Loucy (cell line): ENCODE measurements around the gene TNFAIP8.
"Not testable (repeated sequence)": the region's sequence is repeated elsewhere in the genome, so short reads cannot be mapped to it uniquely, and the experiment has no call there.

ENCODE experiments used
- H2AFZ ChIP-seq: fragments of 200-600 bp; sonication (generic); 2 replicates; pipeline ENCODE4 v1.6.0; 2016; ENCODE audit warnings: antibody characterized with exemption, mild to moderate bottlenecking, low read length, moderate library complexity
- H3F3A ChIP-seq: fragments of 200-600 bp; 2 replicates; pipeline ENCODE4 v1.6.0; 2016; ENCODE audit warnings: antibody characterized with exemption, low read depth, mild to moderate bottlenecking
- H3K27me3 ChIP-seq: fragments of 200-600 bp; sonication (generic); 2 replicates; pipeline ENCODE4 v1.6.1; 2014; ENCODE audit warnings: low read length, mild to moderate bottlenecking; ENCODE audit not compliant: insufficient read depth, poor library complexity, severe bottlenecking
- H3K36me3 ChIP-seq: fragments of 200-600 bp; sonication (generic); 2 replicates; pipeline ENCODE4 v1.6.1; 2016; ENCODE audit warnings: low read length; ENCODE audit not compliant: insufficient read depth
- H3K4me1 ChIP-seq: fragments of 200-600 bp; sonication (generic); 2 replicates; pipeline ENCODE4 v1.5.1; 2014; ENCODE audit warnings: low read length, mild to moderate bottlenecking; ENCODE audit not compliant: insufficient read depth, poor library complexity, severe bottlenecking
- H3K4me2 ChIP-seq: fragments of 200-600 bp; sonication (generic); 2 replicates; pipeline ENCODE4 v1.6.0; 2014; ENCODE audit warnings: antibody characterized with exemption, low read length, low read depth, mild to moderate bottlenecking; ENCODE audit not compliant: poor library complexity, severe bottlenecking
- H3K4me3 ChIP-seq: fragments of 200-600 bp; sonication (generic); 2 replicates; pipeline ENCODE4 v1.5.1; 2014; ENCODE audit warnings: low read length, mild to moderate bottlenecking, mixed read lengths; ENCODE audit not compliant: poor library complexity, severe bottlenecking
- H3K79me2 ChIP-seq: fragments of 200-600 bp; sonication (generic); 2 replicates; pipeline ENCODE4 v1.6.1; 2014; ENCODE audit warnings: low read length; ENCODE audit not compliant: insufficient read depth
- H3K9ac ChIP-seq: fragments of 200-600 bp; sonication (generic); 2 replicates; pipeline ENCODE4 v1.6.0; 2014; ENCODE audit warnings: mild to moderate bottlenecking, low read depth, low read length, moderate library complexity; ENCODE audit not compliant: poor library complexity, severe bottlenecking
- H3K9me2 ChIP-seq: fragments of 200-600 bp; sonication (generic); replicated peaks from 2 replicates; pipeline ENCODE4 v1.6.1; 2016; ENCODE audit warnings: low read depth, low read length, mixed read lengths
- H3K9me3 ChIP-seq: fragments of 200-600 bp; sonication (generic); 2 replicates; pipeline ENCODE4 v1.6.1; 2014; ENCODE audit warnings: mild to moderate bottlenecking, antibody characterized with exemption, low read length, low read depth; ENCODE audit not compliant: insufficient read depth
- H4K20me1 ChIP-seq: fragments of 200-600 bp; sonication (generic); 2 replicates; pipeline ENCODE4 v1.6.0; 2014; ENCODE audit warnings: antibody characterized with exemption, low read length, mild to moderate bottlenecking; ENCODE audit not compliant: insufficient read depth, poor library complexity, severe bottlenecking
- CTCF ChIP-seq: fragments of 200-600 bp; sonication (generic); conservative IDR thresholded peaks from 2 replicates; pipeline ENCODE4 v1.5.1; 2014; ENCODE audit warnings: mild to moderate bottlenecking, antibody characterized with exemption, low read length
- EZH2phosphoT487 ChIP-seq: fragments of 200-600 bp; IDR thresholded peaks from 2 replicates; pipeline ENCODE4 v1.6.1; 2018; ENCODE audit warnings: antibody characterized with exemption, mild to moderate bottlenecking, moderate library complexity, borderline replicate concordance

TNFAIP8 gene

DNA sequence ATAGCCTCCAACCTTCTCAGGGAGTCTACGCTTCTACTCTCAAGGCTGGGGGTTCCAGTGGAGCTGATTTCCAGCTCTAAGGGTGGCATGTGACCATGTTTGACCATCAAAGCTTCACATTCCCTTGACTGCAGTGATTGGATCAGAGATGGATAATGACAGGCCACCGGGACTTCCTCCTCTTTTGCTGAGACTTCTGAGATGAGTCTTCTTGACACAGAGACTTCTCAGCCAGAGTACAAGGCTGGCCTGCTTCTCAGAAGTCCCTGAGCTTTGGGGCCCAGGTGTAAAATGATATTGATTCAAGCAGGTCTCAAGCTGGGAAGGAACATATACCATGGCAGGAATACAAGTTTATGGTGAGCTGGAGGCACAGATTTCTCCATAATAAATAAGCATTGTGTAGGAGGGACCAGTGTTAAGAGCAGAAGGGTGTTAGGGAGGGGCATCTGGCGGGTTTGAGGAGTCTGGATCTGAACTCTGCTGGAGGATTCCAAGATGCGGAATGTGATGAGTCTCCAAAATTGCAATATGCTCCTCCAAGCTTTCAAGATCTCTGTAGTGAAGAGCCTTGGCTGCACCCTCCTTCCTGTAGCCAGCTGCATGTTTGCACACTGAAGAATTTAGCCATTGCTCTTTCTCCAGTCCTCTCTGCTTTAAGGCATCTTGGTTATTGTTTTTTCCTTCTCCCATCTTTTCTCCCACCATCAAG is 54.8 kb downstream of the TNFAIP8 start:
- H3K9me2 ChIP-seq, result no peaks in the 10 kb centered on the region
- H3K27me3 ChIP-seq, result no peaks in the 10 kb centered on the region
- H3K4me1 ChIP-seq, result peaks cover 4% of the 10 kb centered on the region
- H3K4me3 ChIP-seq, result no peak overlapping the region
- H3K36me3 ChIP-seq, result no peaks in the 10 kb centered on the region
- no peaks in the 10 kb centered on the region for H4K20me1 ChIP-seq
- no peaks in the 10 kb centered on the region for H3K79me2 ChIP-seq
- no peak for TF ChIP-seq EZH2phosphoT487
- no peak for TF ChIP-seq CTCF
- no peak overlapping the region for H3K9ac ChIP-seq
- H2AFZ ChIP-seq, result no peak overlapping the region
- no peaks in the 10 kb centered on the region for H3K9me3 ChIP-seq
- H3F3A ChIP-seq, result no peaks in the 10 kb centered on the region
- no peak overlapping the region for H3K4me2 ChIP-seq

GRCh38 chr5:119411361-119412278 is 55.8 kb downstream of the TNFAIP8 start:
- Histone ChIP-seq H3K9me3 (no peaks in the 10 kb centered on the region), H4K20me1 (no peaks in the 10 kb centered on the region), H3K9me2 (no peaks in the 10 kb centered on the region), H3F3A (no peaks in the 10 kb centered on the region), H3K4me3 (peak overlapping the region; percentile 67), H3K4me1 (peaks cover 4% of the 10 kb centered on the region), H3K36me3 (no peaks in the 10 kb centered on the region), H3K9ac (peak overlapping the region; percentile 70), H3K27me3 (no peaks in the 10 kb centered on the region), H3K79me2 (no peaks in the 10 kb centered on the region), H3K4me2 (peak overlapping the region; percentile 78), H2AFZ (peak overlapping the region; percentile 95)
- TF ChIP-seq EZH2phosphoT487 (no peak), CTCF (peak; percentile 71)

DNA sequence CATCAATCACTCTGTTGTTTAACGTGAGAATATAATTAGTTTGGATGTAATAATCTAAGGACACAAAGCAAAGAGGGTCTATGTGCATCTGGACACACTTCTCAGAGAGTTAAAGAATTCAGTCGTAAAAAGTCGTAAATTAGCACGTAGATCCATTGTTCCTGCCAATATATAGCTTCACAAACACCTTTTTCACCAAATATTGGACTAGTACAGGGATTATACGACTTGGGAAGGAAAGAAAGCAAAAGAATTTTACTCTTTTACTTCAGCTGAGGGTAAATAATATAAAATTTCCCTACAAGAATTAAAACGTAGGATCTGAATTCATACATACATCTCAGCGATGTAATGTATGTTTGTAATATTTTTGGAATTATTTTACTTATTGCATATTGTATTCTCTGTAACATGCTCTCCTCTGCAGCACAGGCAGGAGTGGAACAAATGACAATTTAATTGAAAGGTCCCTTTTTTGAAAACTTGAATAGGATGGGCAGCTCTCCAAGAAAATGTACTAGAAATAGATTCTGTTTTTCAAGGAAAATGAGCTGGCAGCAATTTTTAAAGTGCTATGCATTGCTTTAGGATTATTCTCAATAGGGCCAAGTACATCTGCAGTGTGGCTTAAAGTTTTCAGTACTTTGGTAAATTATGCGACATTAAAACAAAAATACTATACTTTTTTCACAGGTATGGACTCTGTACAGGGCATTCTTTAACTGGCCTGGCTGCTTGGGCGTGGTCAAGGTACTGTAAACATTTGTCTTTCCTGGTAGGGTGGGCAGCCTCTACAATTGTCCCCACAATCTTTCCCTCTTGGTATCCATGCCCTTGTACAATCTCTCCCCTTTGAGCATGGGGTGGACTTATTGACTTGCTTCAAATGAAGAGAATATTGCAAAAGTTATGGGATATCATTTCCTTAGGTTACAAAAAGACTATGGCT is 56.7 kb downstream of the TNFAIP8 start:
- H3K9me2 ChIP-seq, result no peaks in the 10 kb centered on the region
- H3K9me3 ChIP-seq, result no peaks in the 10 kb centered on the region
- no peaks in the 10 kb centered on the region for H3F3A ChIP-seq
- H2AFZ ChIP-seq, result no peak overlapping the region
- H3K9ac ChIP-seq, result peak overlapping the region; percentile 70
- H3K27me3 ChIP-seq, result no peaks in the 10 kb centered on the region
- no peaks in the 10 kb centered on the region for H4K20me1 ChIP-seq
- H3K36me3 ChIP-seq, result no peaks in the 10 kb centered on the region
- H3K79me2 ChIP-seq, result no peaks in the 10 kb centered on the region
- peak overlapping the region; percentile 67 for H3K4me3 ChIP-seq
- H3K4me1 ChIP-seq, result peaks cover 4% of the 10 kb centered on the region
- TF ChIP-seq CTCF (no peak), EZH2phosphoT487 (no peak)
- peak overlapping the region; percentile 78 for H3K4me2 ChIP-seq

DNA sequence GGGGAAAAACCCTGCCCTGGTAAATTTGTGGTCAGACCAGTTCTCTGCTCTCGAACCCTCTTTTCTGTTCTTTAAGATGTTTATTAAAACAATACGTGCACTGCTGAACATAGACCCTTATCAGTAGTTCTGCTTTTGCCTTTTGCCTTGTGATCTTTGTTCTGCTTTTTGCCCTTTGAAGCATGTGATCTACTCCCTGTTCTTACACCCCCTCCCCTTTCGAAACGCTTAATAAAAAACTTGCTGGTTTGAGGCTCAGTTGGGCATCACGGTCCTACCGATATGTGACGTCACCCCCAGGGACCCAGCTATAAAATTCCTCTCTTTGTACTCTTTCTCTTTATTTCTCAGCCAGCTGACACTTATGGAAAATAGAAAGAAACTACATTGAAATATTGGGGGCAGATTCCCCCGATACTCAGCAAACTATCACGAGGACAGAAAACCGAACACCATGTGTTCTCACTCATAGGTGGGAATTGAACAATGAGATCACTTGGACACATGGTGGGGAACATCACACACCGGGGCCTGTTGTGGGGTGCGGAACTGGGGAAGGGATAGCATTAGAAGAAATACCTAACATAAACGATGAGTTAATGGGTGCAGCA is 58.4 kb downstream of the TNFAIP8 start:
- H3K9ac ChIP-seq, H3K4me3 ChIP-seq, H3K9me3 ChIP-seq, H4K20me1 ChIP-seq, H3K9me2 ChIP-seq, H3K27me3 ChIP-seq, H3K79me2 ChIP-seq, H3F3A ChIP-seq, H3K4me1 ChIP-seq, H2AFZ ChIP-seq, H3K36me3 ChIP-seq, H3K4me2 ChIP-seq: not testable (repeated sequence)
